Colon (tissue), 2 donors: ENCODE measurements around the gene KCNK2.
"Not testable (repeated sequence)": the region's sequence is repeated elsewhere in the genome, so short reads cannot be mapped to it uniquely, and the experiment has no call there.

ENCODE experiments used
- FAIRE-seq: peaks from 2 replicates; lab custom pipeline; 2012; peaks lifted over from hg19 to GRCh38; lab: Jason Lieb, UNC
- donor health status: control.
- donor health status: control.

Gene KCNK2

DNA sequence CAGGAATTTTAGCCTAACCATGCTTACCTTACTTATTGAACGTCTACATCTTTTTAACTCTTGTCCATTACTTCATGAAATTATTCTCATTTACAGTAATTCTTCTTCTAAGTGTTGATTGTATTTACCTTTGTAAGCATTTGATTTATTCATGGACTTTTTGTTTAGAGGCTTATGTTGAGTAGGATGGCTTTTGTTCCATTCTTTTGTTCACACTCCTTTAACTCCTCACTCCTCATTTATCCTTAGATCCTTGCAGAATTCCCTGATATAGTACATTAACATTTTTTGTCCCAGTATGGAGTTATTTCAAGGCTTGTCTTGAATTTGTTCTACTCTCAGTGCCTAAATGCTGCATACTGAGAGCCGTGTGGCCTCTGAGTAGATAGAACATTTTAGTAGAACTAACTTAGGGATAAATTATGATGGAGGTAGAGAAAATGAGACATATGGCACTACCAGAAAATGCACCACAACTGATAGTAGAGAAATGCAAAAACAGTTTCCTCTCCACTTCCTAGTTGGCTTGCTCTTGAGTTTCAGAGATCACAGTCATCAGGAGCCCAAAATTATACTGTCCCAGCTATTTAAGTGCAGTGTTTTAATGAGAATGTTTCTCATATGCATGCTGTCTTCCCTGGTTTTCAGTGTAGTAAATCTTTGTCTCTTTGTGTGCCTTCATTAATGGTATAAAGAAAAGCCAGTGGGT, 69.5 kb downstream of the KCNK2 start:
- FAIRE-seq: no peak

DNA sequence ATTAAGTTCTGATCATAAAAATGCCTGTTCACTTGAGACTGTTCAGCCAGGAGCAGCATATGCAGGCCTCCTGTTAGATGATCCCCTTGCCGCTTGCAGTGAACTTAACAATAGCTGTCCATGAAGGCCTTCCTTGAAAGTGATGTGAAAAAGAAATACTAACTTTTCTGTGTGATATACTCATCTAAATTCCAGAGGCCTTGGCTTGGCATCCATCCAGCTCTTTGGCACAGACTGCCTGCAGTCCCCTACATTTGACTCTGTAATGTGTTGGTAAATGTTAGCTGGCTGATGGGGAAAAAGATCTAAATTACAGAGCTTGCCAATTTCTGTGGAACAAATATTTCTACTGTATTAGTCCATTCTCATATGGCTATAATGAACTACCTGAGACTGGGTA, 73.7 kb downstream of the KCNK2 start:
- no peak for FAIRE-seq

DNA sequence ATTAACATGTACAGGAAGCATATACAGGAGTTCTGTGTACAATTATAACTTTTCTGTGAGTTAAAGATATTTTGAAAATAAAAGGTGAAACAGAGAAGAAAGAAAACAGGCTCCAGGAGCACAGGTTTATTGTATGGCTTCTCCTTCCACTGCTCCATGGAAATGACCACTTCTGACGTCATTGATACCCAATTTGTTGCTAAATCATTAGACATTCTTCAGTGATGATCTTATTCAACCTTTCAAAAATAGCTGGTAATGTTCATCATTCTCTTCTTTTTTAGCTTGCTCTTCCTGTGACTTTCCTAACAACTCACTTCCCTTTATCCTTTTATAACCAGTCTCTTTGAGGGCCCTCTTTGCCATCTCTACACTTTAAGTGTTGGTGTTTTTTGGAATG, 77.8 kb downstream of the KCNK2 start:
- FAIRE-seq: no peak

DNA sequence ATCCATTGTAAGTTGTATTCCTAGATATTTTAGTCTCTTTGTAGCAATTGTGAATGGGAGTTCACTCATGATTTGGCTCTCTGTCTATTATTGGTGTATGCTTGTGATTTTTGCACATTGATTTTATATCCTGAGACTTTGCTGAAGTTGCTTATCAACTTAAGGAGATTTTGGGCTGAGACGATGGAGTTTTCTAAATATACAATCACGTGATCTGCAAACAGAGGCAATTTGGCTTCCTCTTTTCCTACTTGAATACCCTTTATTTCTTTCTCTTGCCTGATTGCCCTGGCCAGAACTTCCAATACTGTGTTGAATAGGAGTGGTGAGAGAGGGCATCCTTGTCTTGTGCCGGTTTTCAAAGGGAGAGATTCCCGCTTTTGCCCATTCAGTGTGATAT, 80.6 kb downstream of the KCNK2 start:
- FAIRE-seq: not testable (repeated sequence)

DNA sequence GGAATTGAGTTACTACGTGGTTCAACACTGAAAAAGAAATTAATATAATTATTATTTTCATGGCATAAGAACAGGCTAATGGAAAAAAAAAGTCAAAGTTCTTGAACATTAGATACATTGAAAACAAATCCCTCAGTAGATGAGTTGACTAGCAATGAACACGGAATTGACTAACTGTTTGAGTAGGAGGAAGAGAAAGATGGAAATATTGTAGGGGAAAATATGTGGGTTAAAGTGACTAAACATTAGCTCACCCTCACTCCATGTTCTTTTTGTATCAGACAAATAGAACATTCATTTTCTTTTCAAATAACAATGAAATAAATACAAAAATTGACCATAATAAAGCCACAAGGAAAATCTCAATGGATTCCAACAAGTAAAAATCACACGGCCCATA, 84.3 kb downstream of the KCNK2 start:
- FAIRE-seq: no peak

DNA sequence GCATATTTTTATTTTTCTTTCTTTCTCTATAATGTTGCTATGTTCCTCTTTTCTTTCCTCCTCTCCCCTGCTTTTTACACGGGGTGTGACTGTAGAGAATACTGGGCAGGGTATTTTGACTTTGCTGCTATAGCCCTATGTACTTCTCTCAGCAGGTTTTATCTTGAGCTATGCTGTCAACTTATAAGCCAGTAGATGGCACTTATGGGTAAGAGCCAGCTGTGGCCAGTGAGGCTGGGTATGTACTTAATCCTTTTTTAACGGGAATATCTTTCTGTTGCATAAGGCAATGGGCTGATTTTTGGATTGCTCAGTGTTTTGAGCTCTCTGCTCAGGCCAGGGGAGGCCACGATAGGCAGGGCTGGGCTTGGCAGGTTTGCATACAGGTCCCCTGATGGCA, 99.0 kb downstream of the KCNK2 start:
- FAIRE-seq: no peak

DNA sequence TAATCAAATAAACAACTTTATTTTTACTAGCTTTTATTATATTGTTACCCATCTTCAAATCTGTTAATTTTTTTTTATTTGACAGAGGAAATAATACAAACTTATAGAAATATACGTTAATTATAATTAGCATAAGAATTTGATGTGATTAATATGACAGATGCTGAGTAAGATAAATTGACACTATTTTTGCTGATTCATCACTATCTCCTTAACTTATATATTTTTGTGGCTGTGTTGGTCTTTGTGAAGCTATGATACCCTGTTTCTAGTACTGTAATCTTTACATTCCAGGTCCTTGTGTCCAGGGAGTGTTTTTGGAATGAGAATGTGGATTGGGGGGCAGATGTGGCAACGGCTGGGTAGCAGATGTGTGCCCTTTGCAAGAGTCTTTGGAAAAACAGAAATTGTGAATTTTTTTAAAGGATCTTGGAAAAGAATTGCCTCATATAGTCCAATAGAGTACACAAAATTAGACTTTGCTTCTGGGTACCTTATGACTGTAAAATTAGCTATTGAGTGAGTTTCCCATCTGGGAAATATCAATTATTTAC, 102.6 kb downstream of the KCNK2 start:
- FAIRE-seq: no peak

DNA sequence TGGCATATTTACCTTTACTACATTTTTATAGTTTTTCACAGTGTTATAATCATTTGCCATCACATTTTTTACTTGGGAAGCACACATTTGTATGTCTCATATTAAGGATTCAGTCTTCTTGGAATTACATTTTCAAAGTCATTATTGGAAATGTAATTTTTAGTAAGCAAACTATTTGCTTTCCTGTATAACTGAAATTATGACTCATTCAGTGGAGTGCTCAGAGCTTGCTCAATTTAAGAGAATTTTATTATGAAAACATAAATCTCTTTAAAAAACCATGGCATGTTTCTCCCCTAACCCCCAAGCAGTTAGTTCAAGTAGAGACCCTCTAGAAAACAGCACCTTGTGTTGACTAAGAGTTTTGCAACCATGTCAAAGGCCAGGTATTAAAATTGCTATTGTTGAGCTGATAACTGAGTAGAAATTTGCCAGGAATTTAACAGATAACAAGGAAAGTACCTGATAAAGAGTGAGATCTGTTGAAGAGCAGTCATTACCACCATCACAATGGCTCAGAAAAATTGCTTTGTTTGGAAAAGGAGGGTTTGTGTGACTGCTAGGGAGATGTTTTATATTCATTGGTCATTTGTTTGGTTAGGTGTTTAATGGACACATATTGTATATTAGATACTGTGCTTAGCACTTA, 105.9 kb downstream of the KCNK2 start:
- FAIRE-seq: no peak

DNA sequence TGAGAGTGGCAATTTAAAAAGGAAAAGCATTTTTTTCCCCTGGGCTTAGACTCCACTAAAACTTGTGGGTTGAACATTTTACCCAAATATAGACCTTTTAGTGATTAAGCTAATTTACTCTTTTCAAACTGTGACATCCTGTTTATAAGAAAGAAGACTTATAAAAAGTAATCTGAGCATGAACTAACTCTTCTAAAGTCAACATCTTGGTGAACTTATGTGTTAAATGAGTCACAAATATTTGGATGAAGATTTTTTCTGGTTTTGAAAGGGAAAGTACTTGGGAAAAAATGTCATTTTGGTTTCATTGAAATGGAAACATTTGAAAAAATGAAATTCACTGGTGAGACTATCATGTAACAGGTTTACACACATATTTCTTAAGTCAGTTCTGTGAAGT, 109.8 kb downstream of the KCNK2 start:
- FAIRE-seq: no peak

DNA sequence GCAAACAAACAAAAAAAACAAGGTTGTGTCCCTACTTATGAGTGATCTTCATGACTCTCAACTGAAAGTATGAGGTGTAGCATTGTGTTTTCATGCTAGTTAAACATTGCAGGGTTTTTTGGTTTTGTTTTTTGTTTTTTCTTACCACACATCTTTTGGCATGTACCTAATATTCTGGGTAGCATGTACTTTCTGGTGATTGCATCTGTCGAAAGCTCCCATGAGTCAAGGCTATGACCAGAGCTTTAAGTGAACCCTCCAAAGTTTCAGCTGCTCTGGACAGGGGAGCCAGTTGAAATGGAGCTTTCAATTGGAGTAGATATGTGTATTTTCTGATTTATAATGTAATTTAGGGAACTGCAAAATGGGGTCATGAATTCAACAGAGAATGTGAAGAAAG, 115.5 kb downstream of the KCNK2 start:
- FAIRE-seq: no peak

DNA sequence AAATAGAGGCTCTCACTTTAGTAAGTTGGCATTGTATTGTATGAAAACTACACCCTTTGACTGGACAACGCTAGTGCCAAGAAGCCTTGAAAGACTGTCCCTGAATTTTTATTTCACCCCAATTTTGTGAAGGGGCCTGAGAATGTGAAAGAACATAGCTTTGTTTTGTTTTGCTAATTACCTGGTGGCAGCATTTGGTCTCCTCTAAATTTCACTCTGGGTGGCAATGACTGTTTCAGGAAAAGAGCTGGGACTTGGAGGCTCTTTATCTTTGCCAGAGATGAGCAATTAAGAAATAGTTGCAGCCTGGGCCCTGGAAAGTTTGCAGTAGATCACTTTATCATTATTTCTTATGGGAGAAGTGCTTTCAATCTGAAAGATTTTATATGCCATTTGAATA, 117.6 kb downstream of the KCNK2 start:
- FAIRE-seq: no peak

DNA sequence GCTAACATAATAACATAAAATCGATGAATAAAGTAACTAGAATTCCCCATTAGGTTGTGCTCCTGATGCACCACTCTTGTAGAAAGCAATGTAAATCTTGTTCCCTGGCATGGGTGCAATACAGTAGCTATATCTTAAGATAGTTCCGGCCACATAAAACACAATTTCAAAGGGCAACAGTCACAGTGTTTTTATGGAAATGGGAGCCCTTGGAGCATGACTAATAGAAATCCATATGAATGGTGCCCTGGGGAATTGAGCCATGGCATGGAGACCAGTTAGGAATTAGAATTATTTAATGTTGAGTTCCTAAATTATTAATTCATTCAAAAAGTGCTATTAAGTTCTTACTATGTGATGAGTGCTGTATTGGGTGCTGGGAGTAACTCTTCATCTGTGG, 118.7 kb downstream of the KCNK2 start:
- no peak for FAIRE-seq

DNA sequence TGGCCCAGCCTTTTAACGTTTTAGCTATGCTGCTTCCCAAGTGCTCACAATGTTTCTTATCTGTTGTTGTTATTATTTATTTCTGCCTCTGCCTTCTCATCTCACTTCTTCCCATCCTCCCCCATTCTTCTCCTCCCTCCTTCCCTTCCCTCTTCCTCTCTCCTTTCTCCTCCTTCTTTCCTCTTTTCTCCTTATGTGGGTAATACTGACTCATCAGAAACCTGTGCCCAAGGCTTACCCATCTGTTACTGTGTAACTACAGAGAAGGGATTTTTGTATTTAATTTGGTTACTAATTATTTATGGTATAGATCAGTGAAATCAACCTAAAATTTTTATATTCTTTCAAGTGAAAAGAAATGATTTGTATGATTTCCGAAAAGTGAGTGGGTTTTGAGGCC, 120.3 kb downstream of the KCNK2 start:
- no peak for FAIRE-seq

DNA sequence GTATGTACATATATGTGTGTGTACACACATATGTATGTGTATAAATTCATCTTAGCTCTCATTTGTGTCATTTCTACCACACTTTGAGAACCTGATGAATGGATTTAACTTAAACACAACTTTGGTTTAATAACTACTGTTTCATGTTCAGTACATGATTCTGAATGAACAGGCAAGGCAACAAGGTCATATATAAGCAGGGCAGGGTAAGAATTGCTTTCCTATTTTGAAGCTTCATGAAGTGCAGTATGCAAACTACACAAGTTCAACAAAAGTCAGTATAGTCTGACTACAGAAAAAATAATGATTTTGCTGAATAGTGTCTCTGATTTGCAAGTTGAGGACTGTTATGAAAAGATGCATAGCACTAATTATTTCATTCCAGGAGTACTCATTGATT, 127.6 kb downstream of the KCNK2 start:
- FAIRE-seq: no peak

DNA sequence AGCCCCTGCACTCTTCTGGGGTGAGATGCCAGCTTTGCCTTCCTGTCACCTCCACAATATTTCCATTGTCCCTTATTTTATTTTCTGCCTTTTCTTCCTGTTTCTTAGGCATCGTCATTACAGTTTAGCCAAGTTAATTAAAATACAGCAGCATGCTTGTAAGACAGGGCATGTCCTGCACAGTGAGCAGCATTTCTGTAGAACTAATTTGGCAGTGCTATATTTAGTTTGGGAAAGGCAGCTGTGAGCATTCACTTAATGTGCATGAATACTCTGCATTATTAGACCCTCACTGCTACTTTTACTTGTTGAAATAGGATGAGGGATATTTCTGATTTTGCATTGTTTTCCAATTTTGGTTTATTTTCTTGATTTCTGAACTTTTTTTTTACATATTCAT, 133.3 kb downstream of the KCNK2 start:
- FAIRE-seq: no peak

DNA sequence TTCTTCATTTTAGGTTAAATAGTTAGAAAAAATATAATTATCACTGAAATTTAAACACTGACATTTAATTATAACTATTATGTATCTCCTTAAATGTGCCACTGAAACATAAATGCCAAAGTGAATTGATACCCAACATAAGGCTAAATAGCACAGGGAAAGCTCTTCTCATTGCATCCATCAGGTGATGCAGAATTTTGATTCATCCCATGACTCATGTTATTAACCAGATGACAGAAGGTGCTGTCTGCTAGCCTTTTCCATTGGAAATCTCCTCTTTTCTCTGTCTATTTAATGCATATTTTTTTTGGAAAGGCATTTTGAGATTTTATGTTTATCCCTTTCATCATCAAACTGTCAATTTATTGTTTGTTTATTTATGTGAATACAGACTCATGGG, 136.8 kb downstream of the KCNK2 start:
- FAIRE-seq: no peak

DNA sequence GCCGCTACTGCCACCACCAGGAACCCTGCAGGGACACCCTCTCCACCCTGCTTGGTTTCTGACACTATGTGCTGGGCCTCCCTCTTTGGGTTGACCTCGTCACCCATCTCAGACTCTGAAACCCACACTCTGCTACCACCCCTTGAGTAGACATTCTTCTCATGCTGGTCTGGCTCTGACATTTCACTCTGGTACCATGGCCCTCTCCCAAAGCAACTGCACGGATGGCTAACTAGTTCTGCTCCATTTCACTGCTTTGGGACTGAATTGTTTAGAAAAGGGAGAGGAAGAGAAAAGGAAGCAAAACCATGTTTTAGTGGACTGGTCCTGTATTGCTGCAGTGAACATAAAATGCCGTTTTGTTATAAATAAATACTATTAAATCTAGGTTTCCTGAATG, 137.8 kb downstream of the KCNK2 start:
- no peak for FAIRE-seq

DNA sequence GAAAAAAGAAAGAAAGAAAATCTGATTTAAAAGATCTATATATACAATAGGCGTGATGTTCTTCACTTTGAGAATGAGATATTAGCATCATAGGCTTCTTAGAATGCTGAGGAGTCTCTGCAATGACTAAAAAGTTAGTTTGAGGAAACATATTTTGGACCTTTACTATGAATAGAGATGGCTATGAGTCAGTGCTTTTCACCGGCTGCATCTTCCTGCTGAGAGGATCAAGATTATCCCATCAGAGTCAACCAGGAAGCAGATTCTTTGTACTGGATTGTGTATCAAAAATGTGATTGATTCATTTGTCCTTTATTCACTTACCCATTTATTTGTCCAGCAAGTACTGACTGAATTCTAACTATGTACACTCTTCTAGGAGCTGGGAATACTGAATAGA, 144.2 kb downstream of the KCNK2 start:
- no peak for FAIRE-seq

DNA sequence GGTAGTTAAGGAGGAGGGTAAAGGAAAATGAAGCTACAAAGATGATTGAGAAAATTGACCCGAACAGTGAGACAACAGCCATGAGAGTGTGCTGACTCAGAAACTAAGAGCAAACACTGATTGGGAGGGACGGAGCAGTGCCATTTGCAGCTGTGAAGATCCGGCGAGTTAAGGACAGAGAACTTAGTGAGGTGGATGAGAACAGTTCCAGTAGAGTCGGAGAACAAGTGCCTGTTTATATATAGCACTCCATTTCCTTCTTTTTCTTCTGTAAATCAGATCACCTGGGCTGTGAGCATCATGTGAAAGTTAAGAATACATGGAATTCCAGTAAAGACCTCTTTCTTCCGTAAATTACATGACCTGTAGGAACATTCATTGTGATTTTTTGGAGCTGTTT, 145.7 kb downstream of the KCNK2 start:
- FAIRE-seq: no peak

DNA sequence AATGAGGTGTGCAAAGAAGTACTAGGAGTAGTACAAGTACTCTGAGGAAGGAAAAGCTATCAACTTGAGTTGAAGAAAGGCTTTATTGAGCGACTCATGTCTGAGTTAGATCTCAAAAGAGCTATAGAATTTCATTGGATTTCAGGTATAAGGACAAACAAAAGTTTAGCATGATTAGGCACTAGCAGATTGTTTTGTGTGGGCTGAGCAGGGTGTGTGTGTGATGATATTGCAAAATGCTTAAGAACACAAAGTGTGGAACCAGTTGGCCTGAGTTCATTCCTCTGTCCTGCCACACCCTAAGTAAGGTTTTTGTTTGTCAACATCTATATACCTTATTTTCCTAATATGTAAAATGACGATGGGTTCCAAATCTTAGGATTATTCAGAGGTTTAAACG, 158.9 kb downstream of the KCNK2 start:
- no peak for FAIRE-seq

DNA sequence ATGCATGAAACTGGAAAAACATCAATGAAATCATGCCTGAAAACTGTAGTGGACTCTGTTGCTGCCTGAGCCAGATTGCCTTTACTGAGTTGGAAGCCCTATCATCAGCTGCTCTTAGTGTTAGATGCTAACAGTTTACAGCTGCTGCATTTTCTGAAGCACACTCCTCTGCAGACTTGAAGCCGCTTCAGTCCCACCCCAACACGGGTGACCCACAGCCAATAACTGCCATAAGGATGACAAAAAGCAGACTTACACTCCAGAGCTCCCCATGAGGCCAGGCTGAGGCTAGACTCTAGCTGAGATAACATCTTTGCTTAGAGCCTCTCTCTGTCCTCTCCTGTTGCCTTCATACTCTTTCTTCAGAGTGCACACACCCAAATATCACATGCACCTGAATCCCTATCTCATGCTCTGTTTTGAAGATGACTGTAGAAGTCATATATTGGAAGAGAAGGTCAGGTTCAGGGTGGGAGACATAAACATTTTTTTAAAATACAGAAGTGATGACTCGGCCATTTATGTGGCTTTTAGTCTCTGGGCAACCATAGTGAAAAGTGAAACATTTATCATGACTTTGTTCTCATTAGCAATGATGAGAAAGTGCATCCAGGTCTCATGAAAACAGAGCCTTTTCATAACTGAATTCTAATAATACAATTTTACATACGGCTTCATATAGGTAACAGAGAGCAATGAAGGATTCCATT, 161.0 kb downstream of the KCNK2 start:
- no peak for FAIRE-seq

DNA sequence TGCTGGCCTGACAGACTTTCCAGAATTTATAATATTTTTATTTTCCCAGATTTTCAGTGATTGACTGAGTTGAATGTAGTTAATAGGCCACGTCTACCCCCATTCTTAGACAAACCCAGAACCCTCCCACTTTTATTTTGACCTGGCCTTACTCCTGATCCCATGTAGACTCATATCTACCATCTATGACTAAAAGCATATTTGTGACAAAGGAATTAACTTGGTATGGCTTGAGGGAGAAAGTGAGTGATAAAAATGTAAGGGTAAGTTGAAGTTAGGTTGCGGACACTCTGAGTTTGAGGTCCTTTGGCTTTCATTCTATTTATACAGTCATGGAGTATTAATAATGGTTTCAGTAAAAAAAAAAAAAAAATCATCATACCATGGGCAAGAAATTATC, 168.4 kb downstream of the KCNK2 start:
- FAIRE-seq: no peak

DNA sequence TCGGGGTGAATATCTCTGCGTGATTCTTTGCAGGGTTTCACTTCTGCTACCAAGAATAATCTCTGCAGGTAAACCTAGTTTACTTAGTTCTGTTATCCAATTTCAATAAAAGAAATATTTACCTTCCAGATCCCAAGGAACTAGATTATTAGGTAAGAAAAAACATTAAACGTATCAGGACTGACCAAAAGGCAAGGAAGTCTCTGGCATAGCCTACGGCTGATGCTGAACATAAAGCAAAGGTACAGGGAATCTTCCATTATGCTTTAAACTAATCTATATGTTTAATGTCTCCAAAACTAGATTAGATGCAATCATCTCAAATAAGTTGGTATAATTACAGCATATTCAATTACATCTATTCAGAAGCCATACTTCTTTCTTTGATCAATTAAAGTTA, 168.9 kb downstream of the KCNK2 start:
- FAIRE-seq: no peak
